H9 (cell line): ENCODE measurements around the gene INPP4A. TPM values are rescaled to one million over a fixed set of nuclear protein-coding genes. Genes with fewer than 3 reads are reported as not detected.

ENCODE experiments used
- DNase-seq: peaks from one replicate; pipeline ENCODE4 v3.0.0-alpha.2; 2017
- H2AFZ ChIP-seq: one replicate; pipeline ENCODE4 v1.6.1; 2013; ENCODE audit warnings: mild to moderate bottlenecking, low read length, control low read depth, moderate library complexity
- H2AK5ac ChIP-seq: 2 replicates; pipeline ENCODE4 v1.6.1; 2013; ENCODE audit warnings: low read length, control low read depth, mixed read lengths; ENCODE audit not compliant: insufficient read length
- H2BK120ac ChIP-seq: one replicate; pipeline ENCODE4 v1.6.1; 2013; ENCODE audit warnings: low read depth, mild to moderate bottlenecking, low read length, control low read depth, inconsistent platforms; ENCODE audit not compliant: poor library complexity, severe bottlenecking
- H2BK12ac ChIP-seq: 2 replicates; pipeline ENCODE4 v1.6.1; 2013; ENCODE audit warnings: low read length, control low read depth, mixed read lengths, low read depth; ENCODE audit not compliant: insufficient read length
- H2BK15ac ChIP-seq: 2 replicates; pipeline ENCODE4 v1.6.1; 2013; ENCODE audit warnings: low read depth, low read length, control low read depth
- H2BK20ac ChIP-seq: one replicate; pipeline ENCODE4 v1.6.1; 2013; ENCODE audit warnings: low read depth, mild to moderate bottlenecking, low read length, control low read depth, inconsistent platforms; ENCODE audit not compliant: poor library complexity, severe bottlenecking
- H2BK5ac ChIP-seq: 2 replicates; pipeline ENCODE4 v1.6.1; 2013; ENCODE audit warnings: low read length, control low read depth, mixed read lengths; ENCODE audit not compliant: insufficient read length
- H3K14ac ChIP-seq: 2 replicates; pipeline ENCODE4 v1.6.1; 2013; ENCODE audit warnings: low read length, control low read depth; ENCODE audit not compliant: insufficient read depth
- H3K18ac ChIP-seq: 2 replicates; pipeline ENCODE4 v1.6.1; 2013; ENCODE audit warnings: low read depth, mild to moderate bottlenecking, mixed read lengths, low read length, control low read depth; ENCODE audit not compliant: insufficient read length
- H3K23ac ChIP-seq: 2 replicates; pipeline ENCODE4 v1.6.1; 2013; ENCODE audit warnings: low read length, control low read depth, mixed read lengths, low read depth; ENCODE audit not compliant: insufficient read length
- H3K23me2 ChIP-seq: 2 replicates; pipeline ENCODE4 v1.6.1; 2013; ENCODE audit warnings: low read depth, mild to moderate bottlenecking, mixed read lengths, low read length, control low read depth; ENCODE audit not compliant: insufficient read length, poor library complexity, severe bottlenecking
- H3K27ac ChIP-seq: 2 replicates; pipeline ENCODE4 v1.5.1; 2013; ENCODE audit warnings: low read length, control low read depth, mixed read lengths, low read depth; ENCODE audit not compliant: insufficient read length
- H3K27me3 ChIP-seq: 2 replicates; pipeline ENCODE4 v1.6.1; 2013; ENCODE audit warnings: low read length, control low read depth, inconsistent platforms; ENCODE audit not compliant: insufficient read depth
- H3K4ac ChIP-seq: 2 replicates; pipeline ENCODE4 v1.6.1; 2013; ENCODE audit warnings: low read depth, mild to moderate bottlenecking, control low read depth, inconsistent platforms, low read length, moderate library complexity
- H3K4me1 ChIP-seq: 2 replicates; pipeline ENCODE4 v1.6.1; 2013; ENCODE audit warnings: low read length, control low read depth, inconsistent platforms; ENCODE audit not compliant: insufficient read depth
- H3K4me2 ChIP-seq: 2 replicates; pipeline ENCODE4 v1.6.1; 2013; ENCODE audit warnings: low read length, control low read depth, mixed read lengths; ENCODE audit not compliant: insufficient read length, insufficient read depth
- H3K56ac ChIP-seq: 2 replicates; pipeline ENCODE4 v1.6.1; 2013; ENCODE audit warnings: low read depth, mild to moderate bottlenecking, mixed read lengths, low read length, control low read depth; ENCODE audit not compliant: insufficient read length
- H3K79me1 ChIP-seq: 2 replicates; pipeline ENCODE4 v1.6.1; 2013; ENCODE audit warnings: low read depth, mild to moderate bottlenecking, moderate library complexity, low read length, control low read depth, inconsistent platforms; ENCODE audit not compliant: insufficient read depth, poor library complexity, severe bottlenecking
- H3K79me2 ChIP-seq: 2 replicates; pipeline ENCODE4 v1.6.1; 2013; ENCODE audit warnings: low read length, control low read depth, inconsistent platforms; ENCODE audit not compliant: insufficient read depth
- H3K9ac ChIP-seq: 2 replicates; pipeline ENCODE4 v1.6.1; 2013; ENCODE audit warnings: low read length, control low read depth, mixed read lengths; ENCODE audit not compliant: insufficient read length; ENCODE audit errors: extremely low read depth
- H3K9me3 ChIP-seq: one replicate; pipeline ENCODE4 v1.6.1; 2013; ENCODE audit warnings: low read depth, low read length, inconsistent platforms; ENCODE audit not compliant: control insufficient read depth
- H3T11ph ChIP-seq: one replicate; pipeline ENCODE4 v1.6.1; 2013; ENCODE audit warnings: mild to moderate bottlenecking, low read length, control low read depth, inconsistent platforms
- H4K20me1 ChIP-seq: one replicate; pipeline ENCODE4 v1.6.1; 2013; ENCODE audit not compliant: control insufficient read depth, insufficient read length, insufficient read depth
- H4K5ac ChIP-seq: 2 replicates; pipeline ENCODE4 v1.6.1; 2013; ENCODE audit warnings: low read depth, mild to moderate bottlenecking, mixed read lengths, low read length, control low read depth; ENCODE audit not compliant: insufficient read length
- H4K8ac ChIP-seq: replicated peaks from 2 replicates; pipeline ENCODE4 v1.6.1; 2013; ENCODE audit warnings: low read length, control low read depth, mixed read lengths, low read depth; ENCODE audit not compliant: insufficient read length
- H4K91ac ChIP-seq: 2 replicates; pipeline ENCODE4 v1.6.1; 2013; ENCODE audit warnings: low read depth, mild to moderate bottlenecking, moderate library complexity, mixed read lengths, low read length, control low read depth; ENCODE audit not compliant: insufficient read length
- H3K27ac Mint-ChIP-seq, 3 experiments: 2 replicates in 2 of 3; 3 replicates in 1 of 3; pipeline ENCODE4 v1.8.0; 2020 to 2021; ENCODE audit warnings: mixed read lengths in 3 of 3, mild to moderate bottlenecking in 1 of 3, moderate library complexity in 1 of 3
- H3K27me3 Mint-ChIP-seq: 2 replicates; pipeline ENCODE4 v1.8.0; 2021; ENCODE audit warnings: low read depth, mild to moderate bottlenecking, moderate library complexity, mixed read lengths
- H3K36me3 Mint-ChIP-seq, 3 experiments: 2 replicates in 2 of 3; 3 replicates in 1 of 3; pipeline ENCODE4 v1.8.0; 2020 to 2021; ENCODE audit warnings: low read depth in 3 of 3, mixed read lengths in 3 of 3; ENCODE audit not compliant: insufficient read depth in 1 of 3
- H3K4me1 Mint-ChIP-seq, 2 experiments: 2 replicates each; pipeline ENCODE4 v1.8.0; 2020; ENCODE audit warnings: mixed read lengths in 2 of 2
- H3K4me3 Mint-ChIP-seq, 2 experiments: 2 replicates in 1 of 2; 3 replicates in 1 of 2; pipeline ENCODE4 v1.8.0; 2020 to 2021; ENCODE audit warnings: mild to moderate bottlenecking in 2 of 2, mixed read lengths in 2 of 2, moderate library complexity in 1 of 2
- H3K9me3 Mint-ChIP-seq, 2 experiments: 2 replicates in 1 of 2; 3 replicates in 1 of 2; pipeline ENCODE4 v1.8.0; 2020; ENCODE audit warnings: mild to moderate bottlenecking in 2 of 2, mixed read lengths in 2 of 2, moderate library complexity in 1 of 2
- WGBS: extraction: QIAGEN DNeasy Blood & Tissue Kit; methylation state at CpG from one replicate; pipeline ENCODE4 v1.1.7; 2013; ENCODE audit warnings: missing lambda C conversion rate, low lambda C conversion rate, mixed read lengths; ENCODE audit not compliant: insufficient read length; ENCODE audit errors: extremely low coverage; 5-methylcytosine and 5-hydroxymethylcytosine counted together
- total RNA-seq: library from RNA; stranded (reverse); gene quantifications from 2 replicates; pipeline ENCODE4 v1.2.1, GENCODE V29; 2021
- TF ChIP-seq, protein P1 (sequence below): fragments of 200-600 bp; sonication (generic); conservative IDR thresholded peaks from 3 replicates; pipeline ENCODE4 v1.8.0; 2021; ENCODE audit warnings: antibody characterized with exemption, mild to moderate bottlenecking

INPP4A gene
- total RNA-seq, 1 experiment from 2014 or later: 55.2 TPM

DNA sequence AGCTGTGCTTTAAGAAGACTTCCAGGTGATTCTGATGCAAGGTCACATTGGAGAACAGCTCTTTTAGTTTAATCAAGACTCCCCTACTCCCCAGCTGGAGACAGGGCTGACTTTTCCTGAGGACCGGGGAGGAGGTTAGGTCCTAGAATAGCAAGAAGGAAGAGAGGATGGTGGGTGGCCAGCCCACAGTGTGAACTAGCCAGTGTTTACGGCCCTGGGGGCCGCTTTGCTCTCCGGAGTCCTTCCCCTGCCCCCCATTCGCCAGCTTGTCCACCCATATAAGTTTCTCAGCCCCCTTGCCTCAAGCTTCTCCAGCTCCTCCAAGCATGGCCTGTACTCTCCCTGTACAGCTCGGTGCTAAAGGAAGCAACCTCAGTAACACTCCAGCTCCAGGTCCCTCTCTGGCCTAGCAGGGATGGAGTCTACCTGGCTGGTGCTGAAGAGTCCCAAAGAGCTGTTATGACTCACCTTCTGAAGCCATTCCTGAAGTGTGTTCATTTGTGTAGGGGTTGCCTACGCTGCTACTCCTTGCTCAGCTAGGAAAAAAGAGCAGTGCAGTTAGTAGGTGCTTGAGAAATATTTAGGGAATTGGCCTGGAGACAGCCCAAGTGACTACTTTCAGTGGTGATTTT, 7.9 kb downstream of the INPP4A start:
- H3K14ac ChIP-seq: no peak overlapping the region
- H3K4me1 ChIP-seq: peaks cover 7% of the 10 kb centered on the region; the same call in 1 of the 2 replicates
- H3K9me3 ChIP-seq: no peaks in the 10 kb centered on the region
- peaks cover 8 to 16% (median 14%) of the 10 kb centered on the region in 3 experiments for H3K36me3 Mint-ChIP-seq
- H3K9ac ChIP-seq: no peak overlapping the region
- H3K79me2 ChIP-seq: peaks cover 6% of the 10 kb centered on the region; the same call in 1 of the 2 replicates
- H4K5ac ChIP-seq: no peak overlapping the region
- H2BK5ac ChIP-seq: no peak overlapping the region
- no peak overlapping the region for H3K23ac ChIP-seq
- no peak overlapping the region for H3T11ph ChIP-seq
- no peak overlapping the region for H3K27ac ChIP-seq
- no peak overlapping the region for H2BK20ac ChIP-seq
- peak overlapping the region in 2 of 3 experiments; percentile 21 to 95; a peak in 3 of 7 replicates for H3K27ac Mint-ChIP-seq
- no peaks in the 10 kb centered on the region for H3K27me3 ChIP-seq
- no peak for DNase-seq
- no peak overlapping the region for H3K4me2 ChIP-seq
- H3K23me2 ChIP-seq: no peaks in the 10 kb centered on the region
- H3K79me1 ChIP-seq: peaks cover 15% of the 10 kb centered on the region
- no peak overlapping the region; a peak in 1 of 5 replicates for H3K4me3 Mint-ChIP-seq
- TF ChIP-seq, protein P1, sequence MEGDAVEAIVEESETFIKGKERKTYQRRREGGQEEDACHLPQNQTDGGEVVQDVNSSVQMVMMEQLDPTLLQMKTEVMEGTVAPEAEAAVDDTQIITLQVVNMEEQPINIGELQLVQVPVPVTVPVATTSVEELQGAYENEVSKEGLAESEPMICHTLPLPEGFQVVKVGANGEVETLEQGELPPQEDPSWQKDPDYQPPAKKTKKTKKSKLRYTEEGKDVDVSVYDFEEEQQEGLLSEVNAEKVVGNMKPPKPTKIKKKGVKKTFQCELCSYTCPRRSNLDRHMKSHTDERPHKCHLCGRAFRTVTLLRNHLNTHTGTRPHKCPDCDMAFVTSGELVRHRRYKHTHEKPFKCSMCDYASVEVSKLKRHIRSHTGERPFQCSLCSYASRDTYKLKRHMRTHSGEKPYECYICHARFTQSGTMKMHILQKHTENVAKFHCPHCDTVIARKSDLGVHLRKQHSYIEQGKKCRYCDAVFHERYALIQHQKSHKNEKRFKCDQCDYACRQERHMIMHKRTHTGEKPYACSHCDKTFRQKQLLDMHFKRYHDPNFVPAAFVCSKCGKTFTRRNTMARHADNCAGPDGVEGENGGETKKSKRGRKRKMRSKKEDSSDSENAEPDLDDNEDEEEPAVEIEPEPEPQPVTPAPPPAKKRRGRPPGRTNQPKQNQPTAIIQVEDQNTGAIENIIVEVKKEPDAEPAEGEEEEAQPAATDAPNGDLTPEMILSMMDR: no peak
- no peak overlapping the region for H2BK15ac ChIP-seq
- H2AFZ ChIP-seq: no peak overlapping the region
- no peak overlapping the region for H2BK12ac ChIP-seq
- H4K20me1 ChIP-seq: no peaks in the 10 kb centered on the region
- no peak overlapping the region for H3K18ac ChIP-seq
- H3K9me3 Mint-ChIP-seq: no peaks in the 10 kb centered on the region
- no peak overlapping the region for H2AK5ac ChIP-seq
- H3K56ac ChIP-seq: no peak overlapping the region
- no peak overlapping the region for H4K8ac ChIP-seq
- H3K4me1 Mint-ChIP-seq: peaks cover 82 to 83% of the 10 kb centered on the region in 2 experiments
- no peak overlapping the region for H3K4ac ChIP-seq
- no peaks in the 10 kb centered on the region for H3K27me3 Mint-ChIP-seq
- H2BK120ac ChIP-seq: no peak overlapping the region
- WGBS: no CpG with 5 or more reads among the region's 7 CpGs
- H4K91ac ChIP-seq: no peak overlapping the region
